GM10266 (cell line): ENCODE measurements around the gene INVS.

Experiments used
- DNase-seq: peaks from one replicate; pipeline ENCODE4 v3.0.0; 2012; ENCODE audit errors: extremely low spot score
- CTCF ChIP-seq: IDR thresholded peaks from 2 replicates; pipeline ENCODE4 v1.5.1; 2012; ENCODE audit warnings: mild to moderate bottlenecking, low read depth; ENCODE audit not compliant: control insufficient read depth, insufficient read depth; ENCODE audit errors: missing control alignments

Gene INVS

GRCh38 chr9:100160021-100160420 is 61.0 kb downstream of the INVS start:
- no peak for DNase-seq
- TF ChIP-seq CTCF: no peak

GRCh38 chr9:100167176-100167575 is 68.1 kb downstream of the INVS start:
- no peak for TF ChIP-seq CTCF
- DNase-seq: no peak

GRCh38 chr9:100167915-100168654 is 69.0 kb downstream of the INVS start:
- no peak for TF ChIP-seq CTCF
- DNase-seq: no peak

- no peak for TF ChIP-seq CTCF
- no peak for DNase-seq
These were observed 71.0 kb downstream of the INVS start for GRCh38 chr9:100170085-100170484.

GRCh38 chr9:100170556-100170955 is 71.5 kb downstream of the INVS start:
- no peak for TF ChIP-seq CTCF
- DNase-seq: no peak

GRCh38 chr9:100186356-100186755 is 87.3 kb downstream of the INVS start:
- TF ChIP-seq CTCF: no peak
- no peak for DNase-seq

- no peak for TF ChIP-seq CTCF
- DNase-seq: no peak
These were observed 91.3 kb downstream of the INVS start for GRCh38 chr9:100190339-100190738.
